Natural killer cell treated with Interleukin-12 subunit alpha and Interleukin-12 subunit beta and Interleukin-15 and Interleukin-18, amount 100 ng/mL, for 72 hours (primary cell): ENCODE data around the gene ATP2B2. TPM values are rescaled to one million over a fixed set of nuclear protein-coding genes. Genes with fewer than 3 reads are reported as not detected.
A peak's percentile ranks its signal among the peaks of the same experiment; 100 is the strongest.

Experiments
- ATAC-seq, 2 donors: fragments of 150-1000 bp; cut with Tn5 transposase in 1 of 2; sonication (Bioruptor Pico), chemical (Tn5 transposase) in 1 of 2; 2 replicates each; pipeline ENCODE4 v1.10.0; 2021
- DNase-seq: peaks from one replicate; pipeline ENCODE4 v3.0.0; 2022; ENCODE audit warnings: low spot score
- H3K27ac Mint-ChIP-seq, 2 donors: 1 replicate in 1 of 2; 2 replicates in 1 of 2; pipeline ENCODE4 v1.8.0; 2022; ENCODE audit warnings: mixed read lengths in 2 of 2, mild to moderate bottlenecking in 1 of 2, moderate library complexity in 1 of 2
- H3K27me3 Mint-ChIP-seq, 2 donors: 1 replicate in 1 of 2; 2 replicates in 1 of 2; pipeline ENCODE4 v1.8.0; 2022; ENCODE audit warnings: mixed read lengths in 2 of 2
- H3K36me3 Mint-ChIP-seq: one replicate; pipeline ENCODE4 v1.8.0; 2022; ENCODE audit warnings: mixed read lengths
- H3K4me1 Mint-ChIP-seq, 2 donors: 1 replicate in 1 of 2; 2 replicates in 1 of 2; pipeline ENCODE4 v1.8.0; 2022; ENCODE audit warnings: low read depth in 2 of 2, mixed read lengths in 2 of 2, mild to moderate bottlenecking in 1 of 2
- H3K4me3 Mint-ChIP-seq: one replicate; pipeline ENCODE4 v1.8.0; 2022; ENCODE audit warnings: mixed read lengths
- H3K9me3 Mint-ChIP-seq: 2 replicates; pipeline ENCODE4 v1.8.0; 2022; ENCODE audit warnings: mixed read lengths
- total RNA-seq, 2 donors: library from RNA; stranded (reverse); gene quantifications; one replicate each; pipeline ENCODE4 v1.2.3, GENCODE V29; 2022

Gene ATP2B2
- total RNA-seq, 2 donors from 2014 or later: not detected

GRCh38 chr3:10291641-10292040, 213.7 kb downstream of the ATP2B2 start:
- Mint-ChIP-seq H3K27ac (peak overlapping the region; percentile 31 to 86), H3K4me1 (peaks cover 18 to 29% of the 10 kb centered on the region in 2 donors), H3K9me3 (no peaks in the 10 kb centered on the region), H3K36me3 (peaks cover 10% of the 10 kb centered on the region), H3K4me3 (no peak overlapping the region), H3K27me3 (no peaks in the 10 kb centered on the region)
- DNase-seq (no peak), ATAC-seq (no peak)

DNA sequence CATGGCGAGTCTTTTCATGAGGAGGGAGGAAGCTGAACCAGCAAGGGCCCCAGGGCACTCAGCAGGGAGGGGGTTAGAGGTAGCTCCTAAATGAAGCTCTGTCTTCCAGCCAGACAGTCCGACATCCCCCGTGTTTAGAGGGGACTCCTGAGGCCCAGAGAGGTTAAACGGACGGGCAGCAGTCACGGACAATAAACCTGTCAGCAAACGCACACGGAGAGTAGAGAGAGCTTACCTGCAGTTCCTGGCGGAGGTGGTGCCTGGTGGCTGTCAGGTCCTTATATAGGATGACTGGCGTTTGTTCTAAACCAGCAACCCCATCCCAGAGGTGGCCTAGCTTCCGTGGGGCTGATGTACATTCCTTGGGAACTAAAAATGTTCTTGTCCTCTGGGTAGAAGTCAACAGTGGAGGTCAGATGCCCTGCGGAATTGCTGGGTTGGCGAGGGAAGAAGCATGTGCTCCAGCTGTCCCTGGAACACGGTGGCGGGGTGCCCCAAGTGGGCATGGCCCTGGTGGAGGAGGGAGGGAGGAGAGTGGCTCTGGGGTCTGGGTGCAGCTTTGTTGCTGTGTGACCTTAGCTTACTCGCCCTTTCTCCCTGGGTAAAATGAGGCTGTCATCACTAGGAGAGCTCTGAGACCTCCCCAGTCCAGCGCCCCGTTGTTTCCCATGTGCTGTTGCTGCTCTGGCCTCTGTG, 214.8 kb downstream of the ATP2B2 start:
- Mint-ChIP-seq H3K27ac (no peak overlapping the region), H3K36me3 (peaks cover 6% of the 10 kb centered on the region), H3K27me3 (no peaks in the 10 kb centered on the region), H3K4me3 (no peak overlapping the region), H3K9me3 (no peaks in the 10 kb centered on the region), H3K4me1 (peaks cover 18 to 28% of the 10 kb centered on the region in 2 donors)
- ATAC-seq (no peak), DNase-seq (no peak)

DNA sequence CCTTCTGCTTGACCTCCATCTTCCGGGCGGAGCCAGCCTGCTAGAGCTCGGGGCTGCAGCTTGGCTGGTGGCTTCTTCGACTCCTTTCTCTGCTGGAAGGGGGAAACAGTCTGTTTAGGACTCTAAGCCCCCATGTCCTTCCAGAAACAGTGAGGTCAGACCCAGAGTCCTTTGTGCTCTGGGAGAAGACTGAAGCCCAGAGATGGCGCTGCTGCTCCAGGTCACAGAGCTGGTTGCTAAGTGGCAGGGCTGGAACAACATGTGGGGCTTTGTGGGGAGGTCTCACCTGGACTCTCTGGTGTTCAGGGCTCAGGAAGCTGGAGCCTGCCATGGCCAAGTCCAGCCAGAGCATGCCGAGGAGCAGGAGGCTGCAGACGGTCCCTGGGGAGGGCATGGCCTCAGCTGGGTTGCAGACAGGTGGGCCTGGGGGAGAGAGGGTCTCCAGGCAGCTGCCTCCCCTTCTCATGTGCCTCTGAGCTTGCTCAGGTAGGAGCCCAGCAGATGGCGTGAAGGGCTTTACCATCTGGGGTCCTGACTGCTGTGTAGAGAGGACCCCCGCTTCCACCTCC, 215.5 kb downstream of the ATP2B2 start:
- no peak for ATAC-seq
- no peaks in the 10 kb centered on the region for H3K9me3 Mint-ChIP-seq
- H3K27ac Mint-ChIP-seq: no peak overlapping the region

GRCh38 chr3:10289077-10289476, 216.3 kb downstream of the ATP2B2 start:
- Mint-ChIP-seq H3K4me1 (peaks cover 26 to 40% of the 10 kb centered on the region in 2 donors), H3K27me3 (no peaks in the 10 kb centered on the region), H3K36me3 (peaks cover 6% of the 10 kb centered on the region), H3K27ac (no peak overlapping the region), H3K4me3 (no peak overlapping the region), H3K9me3 (no peaks in the 10 kb centered on the region)
- DNase-seq (no peak), ATAC-seq (no peak)

More for the DNA sequence above, 215.5 kb downstream of the ATP2B2 start:
- H3K4me1 Mint-ChIP-seq: peaks cover 23 to 36% of the 10 kb centered on the region in 2 donors
- H3K27me3 Mint-ChIP-seq: no peaks in the 10 kb centered on the region
- H3K36me3 Mint-ChIP-seq: peaks cover 6% of the 10 kb centered on the region
- no peak for DNase-seq
- H3K4me3 Mint-ChIP-seq: no peak overlapping the region

GRCh38 chr3:10288575-10288960, 216.8 kb downstream of the ATP2B2 start:
- no peak for ATAC-seq
- peaks cover 26 to 42% of the 10 kb centered on the region in 2 donors for H3K4me1 Mint-ChIP-seq
- DNase-seq: no peak
- H3K27me3 Mint-ChIP-seq: no peaks in the 10 kb centered on the region
- peaks cover 6% of the 10 kb centered on the region for H3K36me3 Mint-ChIP-seq
- no peaks in the 10 kb centered on the region for H3K9me3 Mint-ChIP-seq
- no peak overlapping the region for H3K4me3 Mint-ChIP-seq
- no peak overlapping the region for H3K27ac Mint-ChIP-seq

- H3K27me3 Mint-ChIP-seq: no peaks in the 10 kb centered on the region
- H3K4me3 Mint-ChIP-seq: no peak overlapping the region
- no peak overlapping the region for H3K27ac Mint-ChIP-seq
- H3K4me1 Mint-ChIP-seq: peaks cover 26 to 42% of the 10 kb centered on the region in 2 donors
- DNase-seq (no peak), ATAC-seq (no peak)
- H3K9me3 Mint-ChIP-seq: no peaks in the 10 kb centered on the region
- peaks cover 6% of the 10 kb centered on the region for H3K36me3 Mint-ChIP-seq
These were observed 217.3 kb downstream of the ATP2B2 start for GRCh38 chr3:10287936-10288574.

- DNase-seq (no peak), ATAC-seq (peak in 1 of 2 donors; percentile 4)
- Mint-ChIP-seq H3K4me1 (peaks cover 15 to 33% of the 10 kb centered on the region in 2 donors), H3K36me3 (peaks cover 11% of the 10 kb centered on the region), H3K27ac (peak overlapping the region in 1 of 2 donors; percentile 37), H3K9me3 (no peaks in the 10 kb centered on the region), H3K27me3 (no peaks in the 10 kb centered on the region), H3K4me3 (no peak overlapping the region)
These were observed 218.6 kb downstream of the ATP2B2 start for GRCh38 chr3:10286596-10287295.

DNA sequence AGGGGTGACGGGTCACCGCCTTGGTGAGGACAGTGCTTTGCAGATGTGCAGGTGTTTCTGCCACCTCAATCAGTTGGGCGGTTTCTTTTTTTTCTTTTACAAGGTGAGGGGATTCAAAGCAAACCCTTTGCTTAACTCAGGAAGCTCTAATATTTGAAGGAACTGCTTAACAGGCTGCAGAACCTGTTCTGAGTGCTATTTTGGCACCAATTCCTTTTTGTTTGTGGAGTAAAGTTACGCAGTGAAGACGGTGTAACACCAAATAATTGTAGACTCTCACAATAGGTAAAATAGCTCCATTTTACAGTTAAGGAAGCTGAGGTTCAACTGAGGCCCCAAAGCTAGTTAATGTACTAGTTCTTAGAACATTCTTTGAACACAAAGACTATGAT, 219.3 kb downstream of the ATP2B2 start:
- Mint-ChIP-seq H3K27ac (no peak overlapping the region), H3K4me1 (peaks cover 15 to 31% of the 10 kb centered on the region in 2 donors), H3K9me3 (no peaks in the 10 kb centered on the region), H3K27me3 (no peaks in the 10 kb centered on the region), H3K4me3 (no peak overlapping the region), H3K36me3 (peaks cover 11% of the 10 kb centered on the region)
- ATAC-seq: no peak
- no peak for DNase-seq

DNA sequence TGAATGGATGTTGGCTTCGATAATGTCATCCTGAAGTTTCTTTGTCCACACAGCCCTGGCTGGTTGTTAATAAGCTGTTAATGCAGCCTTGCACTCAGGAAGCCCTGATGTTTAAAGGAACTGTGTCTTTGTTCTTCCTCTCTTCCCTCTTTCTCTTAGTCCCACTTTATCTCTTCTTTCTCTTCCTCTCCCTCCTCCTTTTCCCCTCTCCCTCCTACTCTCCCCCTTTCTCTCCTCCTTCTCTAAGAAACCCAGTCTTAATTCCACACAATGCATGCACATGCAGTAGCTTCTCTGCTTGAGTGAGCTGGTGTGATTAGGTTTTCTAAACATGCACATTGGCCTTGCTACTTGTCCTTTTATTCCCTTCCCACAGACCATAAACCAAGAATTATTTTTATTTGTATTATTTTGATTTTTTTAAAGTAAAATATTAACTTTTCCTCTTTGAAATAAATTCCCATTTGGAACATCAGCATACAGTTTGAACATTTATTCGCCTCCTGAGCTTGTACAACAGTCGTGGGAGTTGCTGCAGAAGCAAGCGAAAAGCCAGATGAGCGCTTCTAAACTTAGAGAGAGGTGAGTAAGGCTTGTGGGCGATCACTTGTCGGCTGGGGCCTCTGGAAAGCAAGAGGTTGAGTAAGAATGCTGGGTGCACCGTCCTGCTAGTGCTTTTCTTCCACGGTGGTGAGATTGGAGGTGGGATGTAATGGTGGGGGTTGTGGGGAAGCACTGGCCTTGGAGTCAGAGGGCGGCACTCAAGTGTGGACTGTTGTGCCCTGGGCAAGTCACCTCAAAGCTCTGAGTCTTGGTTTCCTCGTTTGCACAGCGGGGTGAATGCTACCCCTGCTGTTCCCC, 219.9 kb downstream of the ATP2B2 start:
- Mint-ChIP-seq H3K4me1 (peaks cover 15 to 31% of the 10 kb centered on the region in 2 donors), H3K9me3 (no peaks in the 10 kb centered on the region), H3K27me3 (no peaks in the 10 kb centered on the region), H3K4me3 (no peak overlapping the region), H3K27ac (peak overlapping the region; percentile 71 to 81), H3K36me3 (peaks cover 11% of the 10 kb centered on the region)
- DNase-seq (no peak), ATAC-seq (no peak)

DNA sequence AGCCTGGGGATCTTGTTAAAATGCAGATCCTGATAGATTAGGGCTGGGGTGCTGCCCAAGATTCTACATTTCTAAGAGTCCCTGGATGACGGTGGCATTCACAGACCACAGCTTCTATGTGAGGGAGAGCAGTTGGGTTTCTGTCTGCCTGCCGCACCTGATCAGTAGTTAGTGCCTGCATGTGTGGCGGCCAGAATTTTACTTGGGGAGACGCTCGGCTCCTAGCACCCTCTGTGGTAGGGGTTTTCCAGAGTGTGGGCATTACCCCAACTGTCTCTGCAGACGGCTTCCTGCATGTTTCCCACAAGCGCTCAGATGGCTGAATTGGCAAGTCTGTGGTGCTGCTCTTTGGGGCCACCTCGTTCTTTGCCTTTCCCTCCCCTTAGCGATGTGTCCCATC, 220.9 kb downstream of the ATP2B2 start:
- Mint-ChIP-seq H3K4me1 (peaks cover 15 to 31% of the 10 kb centered on the region in 2 donors), H3K27ac (peak overlapping the region; percentile 71 to 81), H3K27me3 (no peaks in the 10 kb centered on the region), H3K9me3 (no peaks in the 10 kb centered on the region), H3K4me3 (peak overlapping the region; percentile 7), H3K36me3 (peaks cover 11% of the 10 kb centered on the region)
- DNase-seq (no peak), ATAC-seq (peak; percentile 68 to 78)

DNA sequence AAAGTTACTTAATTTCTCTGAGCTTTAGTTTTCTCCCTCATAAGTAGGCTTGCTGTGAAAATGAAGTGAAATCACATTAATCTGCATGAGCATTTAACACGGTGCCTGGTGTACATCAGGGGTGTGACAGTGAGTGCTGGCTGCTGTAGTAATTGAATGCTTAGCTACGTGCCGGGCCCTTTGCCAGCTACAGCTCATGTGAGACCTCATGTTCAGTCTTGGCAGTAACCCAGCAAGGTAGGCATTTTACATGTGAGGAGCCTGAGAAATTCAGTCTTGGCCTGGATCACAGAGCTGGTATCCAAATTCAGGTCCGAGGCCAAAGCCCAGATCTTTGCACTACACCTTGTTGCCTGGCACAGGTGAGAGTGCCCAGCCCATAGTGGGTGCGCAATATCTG, 221.7 kb downstream of the ATP2B2 start:
- ATAC-seq: no peak
- Mint-ChIP-seq H3K27me3 (no peaks in the 10 kb centered on the region), H3K36me3 (peaks cover 11% of the 10 kb centered on the region), H3K27ac (peak overlapping the region; percentile 71 to 81), H3K4me1 (peaks cover 15 to 31% of the 10 kb centered on the region in 2 donors), H3K4me3 (no peak overlapping the region), H3K9me3 (no peaks in the 10 kb centered on the region)
- DNase-seq: no peak

- peaks cover 23 to 38% of the 10 kb centered on the region in 2 donors for H3K4me1 Mint-ChIP-seq
These were observed 223.4 kb downstream of the ATP2B2 start for GRCh38 chr3:10281951-10282350.

GRCh38 chr3:10280571-10280970, 224.8 kb downstream of the ATP2B2 start:
- Mint-ChIP-seq H3K4me1 (peaks cover 23 to 35% of the 10 kb centered on the region in 2 donors), H3K27ac (no peak overlapping the region), H3K9me3 (no peaks in the 10 kb centered on the region), H3K4me3 (no peak overlapping the region), H3K36me3 (peaks cover 5% of the 10 kb centered on the region), H3K27me3 (no peaks in the 10 kb centered on the region)
- ATAC-seq (no peak), DNase-seq (no peak)

More at GRCh38 chr3:10281951-10282350, 223.4 kb downstream of the ATP2B2 start:
- Mint-ChIP-seq H3K9me3 (no peaks in the 10 kb centered on the region), H3K27me3 (no peaks in the 10 kb centered on the region), H3K36me3 (peaks cover 6% of the 10 kb centered on the region), H3K4me3 (no peak overlapping the region), H3K27ac (peak overlapping the region in 1 of 2 donors; percentile 28)
- no peak for DNase-seq
- ATAC-seq: no peak
